Measurements from ENCODE around the gene SH2B3.
"Not testable (repeated sequence)": the region's sequence is repeated elsewhere in the genome, so short reads cannot be mapped to it uniquely, and the experiment has no call there.

SH2B3 gene

GRCh38 chr12:111368291-111368787 lies 37.4 kb upstream of the SH2B3 start:
- peak overlapping the region; percentile 95 to 99 for H3K4me3 ChIP-seq (ENCODE audit: low read length in 2 of 2)
- peak overlapping the region; percentile 97 for H2AFZ ChIP-seq (ENCODE audit: low read length)
- H3K18ac ChIP-seq (ENCODE audit: low read length): peak overlapping the region; percentile 98
- peak overlapping the region; percentile 99 for H3K4me2 ChIP-seq (ENCODE audit: insufficient read depth, low read length, poor library complexity, severe bottlenecking)
- H2AK5ac ChIP-seq (ENCODE audit: low read depth, low read length): peak overlapping the region; percentile 88
- H3K27me3 ChIP-seq (ENCODE audit: control insufficient read depth in 3 of 3, insufficient read depth in 3 of 3, low read depth in 1 of 3, low read length in 3 of 3): no peaks in the 10 kb centered on the region
- no peaks in the 10 kb centered on the region for H3K9me3 ChIP-seq (replicated peaks in 1 of 2; ENCODE audit: control insufficient read depth in 2 of 2, insufficient read depth in 1 of 2, low read depth in 1 of 2, low read length in 2 of 2)
- no peak overlapping the region for H2BK5ac ChIP-seq (ENCODE audit: low read length)
- H3K27ac ChIP-seq (replicated peaks; ENCODE audit: low read length): no peak overlapping the region
- H3K4me1 ChIP-seq (ENCODE audit: control insufficient read depth in 2 of 2, insufficient read depth in 1 of 2, low read depth in 1 of 2, low read length in 2 of 2): peaks cover 7 to 9% of the 10 kb centered on the region in 2 donors
- H3K36me3 ChIP-seq (replicated peaks in 1 of 2; ENCODE audit: control insufficient read depth in 2 of 2, insufficient read depth in 2 of 2, low read length in 2 of 2): peaks cover 9 to 22% of the 10 kb centered on the region in 2 donors
- H3K4ac ChIP-seq (ENCODE audit: low read length): peak overlapping the region; percentile 53
- H3K9ac ChIP-seq (ENCODE audit: low read depth, low read length, poor library complexity): peak overlapping the region; percentile 98
- H4K8ac ChIP-seq (ENCODE audit: low read depth, low read length): no peak overlapping the region
- peak; percentile 6 for DNase-seq (ENCODE audit: low spot score)
- H3K14ac ChIP-seq (ENCODE audit: low read length): peak overlapping the region; percentile 99
- peak overlapping the region; percentile 81 for H2BK120ac ChIP-seq (ENCODE audit: low read depth, low read length)
- no CpG with 5 or more reads among the region's 18 CpGs for WGBS, 2 donors (ENCODE audit: extremely low coverage in 2 of 2, insufficient read length in 2 of 2, insufficient replicate concordance in 1 of 2)
- H4K91ac ChIP-seq (ENCODE audit: low read depth, low read length, poor library complexity): no peak overlapping the region
- peak overlapping the region; percentile 84 for H2BK12ac ChIP-seq (ENCODE audit: low read length)
- peak overlapping the region; percentile 44 for H2BK15ac ChIP-seq (ENCODE audit: low read length)
- H3K79me1 ChIP-seq (ENCODE audit: low read depth, low read length): peaks cover 6% of the 10 kb centered on the region
- peak overlapping the region; percentile 91 for H3K23ac ChIP-seq (ENCODE audit: low read depth, low read length, poor library complexity)

- H3K36me3 ChIP-seq (replicated peaks in 1 of 2; ENCODE audit: control insufficient read depth in 2 of 2, insufficient read depth in 2 of 2, low read length in 2 of 2): peaks cover 9 to 16% of the 10 kb centered on the region in 2 donors
- H4K91ac ChIP-seq (ENCODE audit: low read depth, low read length, poor library complexity): no peak within 1 kb of the TSS
- H3K79me1 ChIP-seq (ENCODE audit: low read depth, low read length): peaks cover 6% of the 10 kb centered on the region
- H3K27ac ChIP-seq (replicated peaks; ENCODE audit: low read length): no peak within 1 kb of the TSS
- peak within 1 kb of the TSS; percentile 91 for H3K23ac ChIP-seq (ENCODE audit: low read depth, low read length, poor library complexity)
- peak within 1 kb of the TSS; percentile 98 for H3K18ac ChIP-seq (ENCODE audit: low read length)
- no peaks in the 10 kb centered on the region for H3K9me3 ChIP-seq (replicated peaks in 1 of 2; ENCODE audit: control insufficient read depth in 2 of 2, insufficient read depth in 1 of 2, low read depth in 1 of 2, low read length in 2 of 2)
- H2BK12ac ChIP-seq (ENCODE audit: low read length): peak within 1 kb of the TSS; percentile 84
- peak within 1 kb of the TSS; percentile 81 for H2BK120ac ChIP-seq (ENCODE audit: low read depth, low read length)
- H2BK15ac ChIP-seq (ENCODE audit: low read length): peak within 1 kb of the TSS; percentile 44
- H2AFZ ChIP-seq (ENCODE audit: low read length): peak within 1 kb of the TSS; percentile 97
- peak within 1 kb of the TSS; percentile 95 to 99 for H3K4me3 ChIP-seq (ENCODE audit: low read length in 2 of 2)
- H2BK5ac ChIP-seq (ENCODE audit: low read length): no peak within 1 kb of the TSS
- no peak within 1 kb of the TSS for H4K8ac ChIP-seq (ENCODE audit: low read depth, low read length)
- H3K4ac ChIP-seq (ENCODE audit: low read length): peak within 1 kb of the TSS; percentile 53
- H3K14ac ChIP-seq (ENCODE audit: low read length): peak within 1 kb of the TSS; percentile 99
- H3K9ac ChIP-seq (ENCODE audit: low read depth, low read length, poor library complexity): peak within 1 kb of the TSS; percentile 98
- WGBS, 2 donors (ENCODE audit: extremely low coverage in 2 of 2, insufficient read length in 2 of 2, insufficient replicate concordance in 1 of 2): no CpG with 5 or more reads among the region's 72 CpGs
- peak within 1 kb of the TSS; percentile 88 for H2AK5ac ChIP-seq (ENCODE audit: low read depth, low read length)
- DNase-seq (ENCODE audit: low spot score): peak; percentile 83
- peak within 1 kb of the TSS; percentile 99 for H3K4me2 ChIP-seq (ENCODE audit: insufficient read depth, low read length, poor library complexity, severe bottlenecking)
- H3K4me1 ChIP-seq (ENCODE audit: control insufficient read depth in 2 of 2, insufficient read depth in 1 of 2, low read depth in 1 of 2, low read length in 2 of 2): peaks cover 7 to 9% of the 10 kb centered on the region in 2 donors
- no peaks in the 10 kb centered on the region for H3K27me3 ChIP-seq (ENCODE audit: control insufficient read depth in 3 of 3, insufficient read depth in 3 of 3, low read depth in 1 of 3, low read length in 3 of 3)
Observed at GRCh38 chr12:111368788-111369495, 36.8 kb upstream of the SH2B3 start, which contains the start of gene PHETA1. Gene PHETA1 (minus strand): TSS chr12:111369095. CDS start chr12:111363427, 5,668 bp downstream.

- no peak overlapping the region for H2BK120ac ChIP-seq (ENCODE audit: low read depth, low read length)
- H3K18ac ChIP-seq (ENCODE audit: low read length): no peak overlapping the region
- H2AFZ ChIP-seq (ENCODE audit: low read length): peak overlapping the region; percentile 97
- no peak overlapping the region for H2BK15ac ChIP-seq (ENCODE audit: low read length)
- H3K4me2 ChIP-seq (ENCODE audit: insufficient read depth, low read length, poor library complexity, severe bottlenecking): peak overlapping the region; percentile 99
- no peaks in the 10 kb centered on the region for H3K27me3 ChIP-seq (ENCODE audit: control insufficient read depth in 3 of 3, insufficient read depth in 3 of 3, low read depth in 1 of 3, low read length in 3 of 3)
- H3K4me3 ChIP-seq (ENCODE audit: low read length in 2 of 2): peak overlapping the region in 1 of 2 donors; percentile 95
- no peaks in the 10 kb centered on the region for H3K9me3 ChIP-seq (replicated peaks in 1 of 2; ENCODE audit: control insufficient read depth in 2 of 2, insufficient read depth in 1 of 2, low read depth in 1 of 2, low read length in 2 of 2)
- no peak overlapping the region for H3K4ac ChIP-seq (ENCODE audit: low read length)
- no peak for DNase-seq (ENCODE audit: low spot score)
- no peak overlapping the region for H2BK5ac ChIP-seq (ENCODE audit: low read length)
- H3K79me1 ChIP-seq (ENCODE audit: low read depth, low read length): peaks cover 6% of the 10 kb centered on the region
- H3K23ac ChIP-seq (ENCODE audit: low read depth, low read length, poor library complexity): no peak overlapping the region
- H3K9ac ChIP-seq (ENCODE audit: low read depth, low read length, poor library complexity): no peak overlapping the region
- H2AK5ac ChIP-seq (ENCODE audit: low read depth, low read length): no peak overlapping the region
- H3K36me3 ChIP-seq (replicated peaks in 1 of 2; ENCODE audit: control insufficient read depth in 2 of 2, insufficient read depth in 2 of 2, low read length in 2 of 2): peaks cover 9 to 16% of the 10 kb centered on the region in 2 donors
- no CpG with 5 or more reads among the region's 13 CpGs for WGBS, 2 donors (ENCODE audit: extremely low coverage in 2 of 2, insufficient read length in 2 of 2, insufficient replicate concordance in 1 of 2)
- no peak overlapping the region for H4K8ac ChIP-seq (ENCODE audit: low read depth, low read length)
- H2BK12ac ChIP-seq (ENCODE audit: low read length): no peak overlapping the region
- no peak overlapping the region for H3K14ac ChIP-seq (ENCODE audit: low read length)
- H3K4me1 ChIP-seq (ENCODE audit: control insufficient read depth in 2 of 2, insufficient read depth in 1 of 2, low read depth in 1 of 2, low read length in 2 of 2): peaks cover 7 to 9% of the 10 kb centered on the region in 2 donors
- no peak overlapping the region for H3K27ac ChIP-seq (replicated peaks; ENCODE audit: low read length)
- no peak overlapping the region for H4K91ac ChIP-seq (ENCODE audit: low read depth, low read length, poor library complexity)
Observed at GRCh38 chr12:111369496-111370220, 36.1 kb upstream of the SH2B3 start.

GRCh38 chr12:111373231-111373630 lies 32.5 kb upstream of the SH2B3 start:
- not testable (repeated sequence) for H3K18ac ChIP-seq (ENCODE audit: low read length)

More at GRCh38 chr12:111373231-111373630, 32.5 kb upstream of the SH2B3 start:
- H2AK5ac ChIP-seq (ENCODE audit: low read depth, low read length); H3K27me3 ChIP-seq (ENCODE audit: control insufficient read depth in 3 of 3, insufficient read depth in 3 of 3, low read depth in 1 of 3, low read length in 3 of 3); H3K4me3 ChIP-seq (ENCODE audit: low read length in 2 of 2); H4K8ac ChIP-seq (ENCODE audit: low read depth, low read length); H3K79me1 ChIP-seq (ENCODE audit: low read depth, low read length); H2BK12ac ChIP-seq (ENCODE audit: low read length); H3K36me3 ChIP-seq (replicated peaks in 1 of 2; ENCODE audit: control insufficient read depth in 2 of 2, insufficient read depth in 2 of 2, low read length in 2 of 2); H2BK120ac ChIP-seq (ENCODE audit: low read depth, low read length); H3K27ac ChIP-seq (replicated peaks; ENCODE audit: low read length); H2BK15ac ChIP-seq (ENCODE audit: low read length); H3K9ac ChIP-seq (ENCODE audit: low read depth, low read length, poor library complexity); DNase-seq (ENCODE audit: low spot score); H3K14ac ChIP-seq (ENCODE audit: low read length); H3K9me3 ChIP-seq (replicated peaks in 1 of 2; ENCODE audit: control insufficient read depth in 2 of 2, insufficient read depth in 1 of 2, low read depth in 1 of 2, low read length in 2 of 2); H3K4me2 ChIP-seq (ENCODE audit: insufficient read depth, low read length, poor library complexity, severe bottlenecking); H2BK5ac ChIP-seq (ENCODE audit: low read length); H2AFZ ChIP-seq (ENCODE audit: low read length); H4K91ac ChIP-seq (ENCODE audit: low read depth, low read length, poor library complexity); H3K4ac ChIP-seq (ENCODE audit: low read length); H3K4me1 ChIP-seq (ENCODE audit: control insufficient read depth in 2 of 2, insufficient read depth in 1 of 2, low read depth in 1 of 2, low read length in 2 of 2); H3K23ac ChIP-seq (ENCODE audit: low read depth, low read length, poor library complexity): not testable (repeated sequence)
- no CpG with 5 or more reads among the region's 1 CpG for whole genome bisulfite sequencing, 2 donors (ENCODE audit: extremely low coverage in 2 of 2, insufficient read length in 2 of 2, insufficient replicate concordance in 1 of 2)

All from neuronal stem cell (in vitro differentiated cells).